Measurements from ENCODE around the gene XG.
A peak's percentile ranks its signal among the peaks of the same experiment; 100 is the strongest.
"Not testable (repeated sequence)": the region's sequence is repeated elsewhere in the genome, so short reads cannot be mapped to it uniquely, and the experiment has no call there.

The XG gene

DNA sequence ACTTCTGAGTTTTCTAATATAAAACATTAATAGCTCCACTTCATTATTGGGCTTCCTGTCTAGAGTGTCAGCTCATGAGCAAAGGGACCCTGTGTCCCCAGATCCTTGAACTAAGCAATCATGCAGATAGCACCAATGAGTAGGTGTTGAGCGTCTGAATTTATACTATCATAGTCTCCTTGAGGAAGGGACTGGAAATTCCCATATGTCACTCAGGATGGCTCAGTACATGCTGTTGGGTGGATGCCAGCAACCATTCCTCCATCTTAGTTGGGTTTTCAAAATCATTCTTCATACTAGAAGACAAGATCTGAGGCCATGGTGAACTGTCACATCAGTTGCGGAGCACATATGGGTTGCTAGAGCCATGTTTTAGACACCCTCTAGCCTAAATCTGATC, 33.0 kb upstream of the XG start:
- Histone ChIP-seq H2AFZ (ENCODE audit: low read depth, low read length) (no peak overlapping the region), H4K20me1 (ENCODE audit: insufficient read depth, low read length) (0 out of 2 replicates have a peak, but pooled peaks cover 8% of the 10 kb centered on the region), H3K36me3 (ENCODE audit: insufficient read depth, low read length) (peaks cover 87% of the 10 kb centered on the region), H3K79me2 (ENCODE audit: insufficient read depth, low read length) (peaks cover 93% of the 10 kb centered on the region), H3K4me3 (ENCODE audit: low read depth in 1 of 2, low read length in 2 of 2) (no peak overlapping the region), H3K9me3 (ENCODE audit: insufficient read depth, low read length, severe bottlenecking) (no peaks in the 10 kb centered on the region), H3K27me3 (ENCODE audit: insufficient read depth, low read length, poor library complexity) (no peaks in the 10 kb centered on the region), H3K4me1 (ENCODE audit: insufficient read depth, low read length) (peaks cover 57% of the 10 kb centered on the region), H3K27ac (ENCODE audit: low read length) (peak overlapping the region; percentile 93), H3K9ac (ENCODE audit: low read depth, low read length) (no peak overlapping the region; the same call in 1 of the 2 replicates), H3K4me2 (ENCODE audit: insufficient read depth, low read length) (no peak overlapping the region)
- no peak for ATAC-seq (ENCODE audit: insufficient read depth, low read depth)
- no peak for DNase-seq
- TF ChIP-seq, protein P1, sequence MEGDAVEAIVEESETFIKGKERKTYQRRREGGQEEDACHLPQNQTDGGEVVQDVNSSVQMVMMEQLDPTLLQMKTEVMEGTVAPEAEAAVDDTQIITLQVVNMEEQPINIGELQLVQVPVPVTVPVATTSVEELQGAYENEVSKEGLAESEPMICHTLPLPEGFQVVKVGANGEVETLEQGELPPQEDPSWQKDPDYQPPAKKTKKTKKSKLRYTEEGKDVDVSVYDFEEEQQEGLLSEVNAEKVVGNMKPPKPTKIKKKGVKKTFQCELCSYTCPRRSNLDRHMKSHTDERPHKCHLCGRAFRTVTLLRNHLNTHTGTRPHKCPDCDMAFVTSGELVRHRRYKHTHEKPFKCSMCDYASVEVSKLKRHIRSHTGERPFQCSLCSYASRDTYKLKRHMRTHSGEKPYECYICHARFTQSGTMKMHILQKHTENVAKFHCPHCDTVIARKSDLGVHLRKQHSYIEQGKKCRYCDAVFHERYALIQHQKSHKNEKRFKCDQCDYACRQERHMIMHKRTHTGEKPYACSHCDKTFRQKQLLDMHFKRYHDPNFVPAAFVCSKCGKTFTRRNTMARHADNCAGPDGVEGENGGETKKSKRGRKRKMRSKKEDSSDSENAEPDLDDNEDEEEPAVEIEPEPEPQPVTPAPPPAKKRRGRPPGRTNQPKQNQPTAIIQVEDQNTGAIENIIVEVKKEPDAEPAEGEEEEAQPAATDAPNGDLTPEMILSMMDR (IDR thresholded peaks at IDR 0.05; ENCODE audit: borderline replicate concordance, extremely low read depth, low read length, poor library complexity, severe bottlenecking), result no peak
- no peak for TF ChIP-seq EZH2 (IDR thresholded peaks at IDR 0.05; ENCODE audit: borderline replicate concordance, low read depth, low read length, severe bottlenecking)

DNA sequence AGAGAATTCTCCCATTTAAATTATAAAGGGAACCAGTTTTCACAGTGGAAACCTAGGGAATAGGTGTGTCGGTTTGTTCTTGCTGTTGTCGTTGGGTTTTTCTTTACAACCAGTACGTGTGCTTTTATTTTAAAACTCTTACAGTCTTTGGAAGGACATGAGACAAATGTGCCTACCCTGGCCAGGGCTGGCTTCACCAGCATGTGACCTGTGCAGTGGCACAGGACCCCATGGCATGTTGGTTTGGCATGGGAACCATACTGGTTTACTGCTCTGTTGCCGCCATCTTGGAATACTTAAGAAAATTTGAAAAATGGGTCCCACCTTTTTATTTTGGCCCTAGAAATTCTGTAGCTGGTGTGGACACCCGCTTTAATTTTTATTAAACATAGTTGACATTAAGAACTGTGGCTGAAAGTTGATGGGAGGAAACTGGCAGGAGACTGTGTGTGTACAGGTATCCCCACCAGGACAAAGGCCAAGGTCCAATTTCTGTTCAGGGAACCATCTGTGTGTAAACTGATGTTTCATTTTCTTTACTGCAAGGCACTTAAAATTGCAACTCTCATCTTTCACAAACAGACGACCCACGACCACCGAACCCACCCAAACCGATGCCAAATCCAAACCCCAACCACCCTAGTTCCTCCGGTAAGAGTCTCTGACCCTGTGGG, 31.9 kb upstream of the XG start:
- H3K4me3 ChIP-seq (ENCODE audit: low read depth in 1 of 2, low read length in 2 of 2), result no peak overlapping the region
- no peak for ATAC-seq (ENCODE audit: insufficient read depth, low read depth)
- peaks cover 46% of the 10 kb centered on the region for H3K4me1 ChIP-seq (ENCODE audit: insufficient read depth, low read length)
- H3K4me2 ChIP-seq (ENCODE audit: insufficient read depth, low read length), result no peak overlapping the region
- H3K9me3 ChIP-seq (ENCODE audit: insufficient read depth, low read length, severe bottlenecking), result no peaks in the 10 kb centered on the region
- no peak overlapping the region for H3K9ac ChIP-seq (ENCODE audit: low read depth, low read length)
- TF ChIP-seq EZH2 (IDR thresholded peaks at IDR 0.05; ENCODE audit: borderline replicate concordance, low read depth, low read length, severe bottlenecking), result no peak
- TF ChIP-seq, protein P1 (IDR thresholded peaks at IDR 0.05; ENCODE audit: borderline replicate concordance, extremely low read depth, low read length, poor library complexity, severe bottlenecking), result no peak
- peak overlapping the region; percentile 93 for H3K27ac ChIP-seq (ENCODE audit: low read length)
- no peak for DNase-seq
- peaks cover 91% of the 10 kb centered on the region for H3K79me2 ChIP-seq (ENCODE audit: insufficient read depth, low read length)
- H4K20me1 ChIP-seq (ENCODE audit: insufficient read depth, low read length), result 0 out of 2 replicates have a peak, but pooled peaks cover 8% of the 10 kb centered on the region
- H3K36me3 ChIP-seq (ENCODE audit: insufficient read depth, low read length), result peaks cover 94% of the 10 kb centered on the region
- H3K27me3 ChIP-seq (ENCODE audit: insufficient read depth, low read length, poor library complexity), result no peaks in the 10 kb centered on the region
- no peak overlapping the region for H2AFZ ChIP-seq (ENCODE audit: low read depth, low read length)

DNA sequence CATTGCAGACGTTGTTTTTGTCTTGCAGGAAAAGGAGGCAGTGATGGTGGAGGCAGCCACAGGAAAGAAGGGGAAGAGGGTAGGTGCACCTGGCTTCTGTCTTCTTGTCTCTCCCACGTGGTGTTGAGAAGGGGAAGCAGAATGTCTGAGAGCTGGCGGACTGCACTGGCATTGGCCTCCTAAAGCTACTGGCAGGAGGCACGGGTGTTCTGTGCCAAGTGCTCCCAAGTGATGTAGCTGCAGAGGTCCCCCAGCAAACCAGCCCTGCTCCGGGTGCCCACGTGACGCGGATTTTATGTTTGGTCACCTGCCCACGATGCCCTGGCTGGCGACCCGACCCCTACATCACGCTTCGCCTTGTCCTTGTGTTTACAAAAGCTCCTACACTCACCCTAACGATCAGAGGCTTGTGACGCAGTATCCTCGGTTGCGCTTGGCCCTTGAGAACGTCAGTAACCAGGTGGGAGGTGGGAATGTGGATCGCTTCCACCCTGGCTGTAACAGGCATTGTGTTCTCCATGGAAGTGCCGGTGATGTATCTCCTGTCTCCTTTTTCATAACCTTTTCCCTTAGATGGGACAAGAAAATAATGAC, 28.5 kb upstream of the XG start:
- no peak overlapping the region for H3K4me3 ChIP-seq (ENCODE audit: low read depth in 1 of 2, low read length in 2 of 2)
- peak overlapping the region; percentile 68 for H3K27ac ChIP-seq (ENCODE audit: low read length)
- TF ChIP-seq EZH2 (IDR thresholded peaks at IDR 0.05; ENCODE audit: borderline replicate concordance, low read depth, low read length, severe bottlenecking), result no peak
- TF ChIP-seq, protein P1 (IDR thresholded peaks at IDR 0.05; ENCODE audit: borderline replicate concordance, extremely low read depth, low read length, poor library complexity, severe bottlenecking), result no peak
- no peak overlapping the region for H3K9ac ChIP-seq (ENCODE audit: low read depth, low read length)
- no peaks in the 10 kb centered on the region for H3K27me3 ChIP-seq (ENCODE audit: insufficient read depth, low read length, poor library complexity)
- peaks cover 96% of the 10 kb centered on the region for H3K79me2 ChIP-seq (ENCODE audit: insufficient read depth, low read length)
- H3K4me1 ChIP-seq (ENCODE audit: insufficient read depth, low read length), result peaks cover 11% of the 10 kb centered on the region
- no peaks in the 10 kb centered on the region for H3K9me3 ChIP-seq (ENCODE audit: insufficient read depth, low read length, severe bottlenecking)
- peaks cover 99% of the 10 kb centered on the region for H3K36me3 ChIP-seq (ENCODE audit: insufficient read depth, low read length)
- no peak for DNase-seq
- H2AFZ ChIP-seq (ENCODE audit: low read depth, low read length), result no peak overlapping the region
- peak; percentile 12; the same call in 2 of the 3 replicates for ATAC-seq (ENCODE audit: insufficient read depth, low read depth)
- H3K4me2 ChIP-seq (ENCODE audit: insufficient read depth, low read length), result no peak overlapping the region
- peaks cover 19% of the 10 kb centered on the region; the same call in 1 of the 2 replicates for H4K20me1 ChIP-seq (ENCODE audit: insufficient read depth, low read length)

DNA sequence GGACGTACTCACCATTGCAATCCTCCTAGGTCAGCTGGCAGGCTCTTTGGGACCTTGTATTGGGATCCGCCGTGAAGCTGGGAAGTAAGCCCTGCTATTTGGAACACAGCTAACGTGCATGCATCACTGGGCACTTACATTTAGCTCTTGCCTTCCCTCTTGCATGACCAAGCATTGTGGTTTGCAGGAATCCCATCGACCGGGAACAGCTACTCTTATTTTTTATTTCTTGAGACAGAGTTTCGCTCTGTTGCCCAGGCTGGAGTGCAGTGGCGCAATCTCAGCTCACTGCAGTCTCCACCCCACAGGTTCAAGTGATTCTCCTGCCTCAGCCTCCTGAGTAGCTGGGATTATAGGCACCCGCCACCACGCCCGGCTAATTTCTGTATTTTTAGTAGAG, 24.6 kb upstream of the XG start:
- not testable (repeated sequence) for H2AFZ ChIP-seq (ENCODE audit: low read depth, low read length); H3K27me3 ChIP-seq (ENCODE audit: insufficient read depth, low read length, poor library complexity); H3K4me1 ChIP-seq (ENCODE audit: insufficient read depth, low read length); H3K4me2 ChIP-seq (ENCODE audit: insufficient read depth, low read length); ATAC-seq (ENCODE audit: insufficient read depth, low read depth); H3K9ac ChIP-seq (ENCODE audit: low read depth, low read length); DNase-seq; H3K4me3 ChIP-seq (ENCODE audit: low read depth in 1 of 2, low read length in 2 of 2); H3K9me3 ChIP-seq (ENCODE audit: insufficient read depth, low read length, severe bottlenecking)
- peaks cover 25% of the 10 kb centered on the region; the same call in 1 of the 2 replicates for H4K20me1 ChIP-seq (ENCODE audit: insufficient read depth, low read length)
- H3K79me2 ChIP-seq (ENCODE audit: insufficient read depth, low read length), result peaks cover 92% of the 10 kb centered on the region
- peaks cover 99% of the 10 kb centered on the region for H3K36me3 ChIP-seq (ENCODE audit: insufficient read depth, low read length)
- H3K27ac ChIP-seq (ENCODE audit: low read length), result peak overlapping the region; percentile 12; the same call in 1 of the 2 replicates
